ENCODE results near the gene ZNF236. TPM values are rescaled to one million over a fixed set of nuclear protein-coding genes. Genes with fewer than 3 reads are reported as not detected.

Gene ZNF236
- polyA plus RNA-seq, 6 donors from 2014 or later, result 6.1 to 14.8 (median 7.7) TPM

DNA sequence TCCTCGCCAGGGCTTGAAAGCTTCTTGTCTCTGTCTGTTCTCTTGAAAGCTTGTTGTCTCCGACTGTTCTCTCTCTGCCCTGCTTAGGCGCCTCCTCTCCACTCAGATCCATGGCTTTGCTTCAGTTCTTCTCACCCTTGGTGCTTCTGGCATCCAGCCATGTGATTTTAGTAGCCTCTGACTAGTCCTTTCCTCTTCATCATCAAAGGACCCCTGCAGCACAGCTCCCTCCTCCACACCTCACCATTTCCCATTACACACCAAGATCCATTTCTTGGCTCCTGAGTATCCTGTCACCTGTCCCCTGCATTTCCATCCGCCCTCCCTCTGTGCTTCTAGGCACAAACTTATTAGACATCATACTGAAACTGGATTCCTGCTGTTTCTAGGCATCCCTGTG is 59.4 kb downstream of the ZNF236 start:
- Mint-ChIP-seq H3K4me3 (no peak overlapping the region), H3K9me3 (no peaks in the 10 kb centered on the region), H3K36me3 (peaks cover 29 to 30% of the 10 kb centered on the region in 2 donors), H3K27ac (peak overlapping the region in 2 of 6 donors; percentile 9 to 60), H3K27me3 (no peaks in the 10 kb centered on the region), H3K4me1 (no peaks in the 10 kb centered on the region)
- DNase-seq, result no peak
- no peak for ATAC-seq (ENCODE audit: low read depth in 2 of 2)

- H3K36me3 Mint-ChIP-seq, result peaks cover 30% of the 10 kb centered on the region in 2 donors
- no peaks in the 10 kb centered on the region for H3K27me3 Mint-ChIP-seq
- no peaks in the 10 kb centered on the region for H3K4me1 Mint-ChIP-seq
- H3K9me3 Mint-ChIP-seq, result no peaks in the 10 kb centered on the region
- H3K27ac Mint-ChIP-seq, result peak overlapping the region in 1 of 6 donors; percentile 28
- ATAC-seq (ENCODE audit: low read depth in 2 of 2), result no peak
- H3K4me3 Mint-ChIP-seq, result no peak overlapping the region
- no peak for DNase-seq
Measured at GRCh38 chr18:76882146-76882545, 59.8 kb downstream of the ZNF236 start.

DNA sequence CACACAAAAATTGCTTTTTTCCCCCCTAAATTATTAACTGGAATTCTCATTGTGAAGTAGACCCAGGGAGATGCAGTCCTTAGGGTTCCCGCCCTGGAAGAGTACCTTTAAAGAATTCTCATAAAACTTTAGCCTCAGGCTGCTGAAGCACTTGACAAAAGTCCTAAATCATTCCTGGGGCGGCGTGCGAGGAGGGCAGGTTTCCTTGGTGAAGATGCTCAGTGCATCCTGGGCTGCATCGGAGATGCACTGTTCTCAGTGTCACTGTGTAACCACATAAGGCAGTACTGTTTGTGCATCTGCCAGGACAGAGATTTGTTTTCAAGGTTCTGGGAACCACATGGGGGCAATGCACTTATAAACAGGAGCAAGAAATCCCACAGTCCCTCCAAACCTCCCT is 62.6 kb downstream of the ZNF236 start:
- no peak overlapping the region for H3K27ac Mint-ChIP-seq
- H3K4me1 Mint-ChIP-seq, result no peaks in the 10 kb centered on the region
- DNase-seq (no peak), ATAC-seq (ENCODE audit: low read depth in 2 of 2) (no peak)
- H3K27me3 Mint-ChIP-seq, result no peaks in the 10 kb centered on the region
- peaks cover 0 to 2% (median 0%) of the 10 kb centered on the region in 7 donors for H3K9me3 Mint-ChIP-seq
- peaks cover 44 to 45% of the 10 kb centered on the region in 2 donors for H3K36me3 Mint-ChIP-seq
- H3K4me3 Mint-ChIP-seq, result no peak overlapping the region

DNA sequence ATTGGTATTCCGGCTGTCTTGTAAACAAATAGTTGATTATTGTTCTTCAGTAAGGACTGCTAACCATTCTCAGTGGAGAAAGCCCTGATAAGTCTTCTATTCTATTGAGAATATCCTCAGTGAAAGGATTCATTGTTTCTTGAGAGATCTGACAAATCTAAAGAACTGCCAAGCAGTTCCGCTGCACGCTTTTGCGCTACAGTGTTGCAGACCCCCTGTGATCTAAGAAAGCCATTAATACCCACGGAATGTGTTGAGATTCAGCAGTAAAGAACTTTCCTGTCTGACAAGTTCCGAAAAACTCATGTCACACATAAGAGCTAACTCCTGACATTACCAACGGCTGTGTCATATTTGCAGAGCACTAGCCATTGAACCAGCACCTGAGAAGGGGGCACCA is 63.8 kb downstream of the ZNF236 start:
- Mint-ChIP-seq H3K4me3 (no peak overlapping the region), H3K27ac (no peak overlapping the region), H3K36me3 (peaks cover 44 to 56% of the 10 kb centered on the region in 2 donors), H3K27me3 (no peaks in the 10 kb centered on the region), H3K9me3 (peaks cover 0 to 2% (median 0%) of the 10 kb centered on the region in 7 donors), H3K4me1 (no peaks in the 10 kb centered on the region)
- DNase-seq, result no peak
- no peak for ATAC-seq (ENCODE audit: low read depth in 2 of 2)

DNA sequence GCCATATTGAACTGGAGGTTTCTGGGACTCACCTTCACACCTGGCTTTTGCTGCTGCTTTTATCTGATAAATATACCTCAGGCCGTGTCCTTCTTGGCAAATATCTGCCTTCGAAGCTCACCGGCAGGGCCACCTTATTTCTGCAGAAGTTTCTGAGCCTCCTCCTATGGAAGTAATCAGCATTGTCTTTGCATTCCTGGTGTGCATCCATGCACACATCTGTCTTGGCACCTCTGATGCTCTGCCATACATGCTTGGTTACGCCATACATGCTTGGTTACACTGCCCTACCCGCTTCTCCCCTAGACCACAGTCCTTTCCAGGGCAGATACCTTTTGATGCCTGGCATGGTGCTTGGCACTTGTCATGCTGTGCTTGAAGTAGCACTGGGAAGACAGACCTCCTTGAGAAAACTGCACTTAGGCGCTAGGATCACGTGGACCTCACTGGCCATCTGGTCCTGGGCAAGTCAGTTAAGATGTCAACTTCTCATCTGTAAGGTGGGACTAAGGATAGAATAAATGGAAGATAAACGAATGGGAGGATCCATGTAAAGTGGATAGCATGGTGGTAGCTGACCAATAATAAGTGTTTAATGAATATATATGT is 66.8 kb downstream of the ZNF236 start:
- no peak for DNase-seq
- Mint-ChIP-seq H3K36me3 (peaks cover 25 to 45% of the 10 kb centered on the region in 2 donors), H3K9me3 (peaks cover 0 to 2% (median 0%) of the 10 kb centered on the region in 7 donors), H3K4me1 (no peaks in the 10 kb centered on the region), H3K27me3 (no peaks in the 10 kb centered on the region), H3K4me3 (no peak overlapping the region), H3K27ac (no peak overlapping the region)
- no peak for ATAC-seq (ENCODE audit: low read depth in 2 of 2)

- ATAC-seq (ENCODE audit: low read depth in 2 of 2), result no peak
- no peaks in the 10 kb centered on the region for H3K27me3 Mint-ChIP-seq
- H3K4me3 Mint-ChIP-seq, result no peak overlapping the region
- H3K9me3 Mint-ChIP-seq, result peaks cover 0 to 2% (median 0%) of the 10 kb centered on the region in 7 donors
- peaks cover 13 to 30% of the 10 kb centered on the region in 2 donors for H3K36me3 Mint-ChIP-seq
- DNase-seq, result no peak
- no peaks in the 10 kb centered on the region for H3K4me1 Mint-ChIP-seq
- H3K27ac Mint-ChIP-seq, result no peak overlapping the region
Measured at GRCh38 chr18:76892832-76893231, 70.5 kb downstream of the ZNF236 start.

GRCh38 chr18:76894566-76895346 is 72.4 kb downstream of the ZNF236 start:
- H3K27me3 Mint-ChIP-seq, result no peaks in the 10 kb centered on the region
- H3K9me3 Mint-ChIP-seq, result peaks cover 0 to 2% (median 0%) of the 10 kb centered on the region in 7 donors
- DNase-seq (no peak), ATAC-seq (ENCODE audit: low read depth in 2 of 2) (no peak)
- H3K4me1 Mint-ChIP-seq, result no peaks in the 10 kb centered on the region
- H3K27ac Mint-ChIP-seq, result no peak overlapping the region
- peaks cover 21 to 39% of the 10 kb centered on the region in 2 donors for H3K36me3 Mint-ChIP-seq
- H3K4me3 Mint-ChIP-seq, result no peak overlapping the region

DNA sequence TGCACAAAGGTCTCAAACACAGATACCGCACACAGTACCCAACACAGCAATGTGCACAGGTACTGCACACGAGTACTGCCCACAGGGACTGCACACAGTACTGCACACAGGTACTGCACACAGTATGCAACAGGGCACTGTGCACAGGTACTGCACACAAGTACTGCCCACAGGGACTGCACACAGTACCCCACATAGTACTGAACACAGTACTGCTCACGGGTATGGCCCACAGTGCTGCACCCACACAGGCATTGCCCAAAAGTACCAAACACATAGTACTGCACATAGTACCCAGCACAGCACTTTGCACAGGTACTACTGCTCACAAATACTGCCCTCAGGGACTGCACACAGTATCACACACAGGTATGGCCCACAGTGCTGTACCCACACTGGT is 73.1 kb downstream of the ZNF236 start:
- DNase-seq (no peak), ATAC-seq (ENCODE audit: low read depth in 2 of 2) (no peak)
- Mint-ChIP-seq H3K4me3 (no peak overlapping the region), H3K4me1 (no peaks in the 10 kb centered on the region), H3K36me3 (peaks cover 23 to 35% of the 10 kb centered on the region in 2 donors), H3K9me3 (peaks cover 0 to 2% (median 0%) of the 10 kb centered on the region in 7 donors), H3K27ac (no peak overlapping the region), H3K27me3 (no peaks in the 10 kb centered on the region)

DNA sequence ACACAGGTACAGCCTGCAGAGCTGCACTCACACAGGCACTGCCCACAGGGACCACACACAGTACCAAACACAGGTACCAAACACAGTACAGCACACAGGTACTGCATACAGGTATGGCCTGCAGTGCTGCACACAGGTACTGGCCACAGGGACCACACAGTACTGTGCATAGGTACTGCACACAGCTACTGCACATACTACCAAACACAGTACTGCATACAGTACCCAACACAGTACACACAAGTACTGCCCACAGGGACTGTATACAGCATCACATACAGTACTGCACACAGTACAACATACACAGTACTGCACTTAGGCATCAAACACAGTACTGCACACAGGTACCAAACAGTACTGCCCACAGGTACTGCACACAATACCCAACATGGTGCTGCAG is 74.3 kb downstream of the ZNF236 start:
- Mint-ChIP-seq H3K4me1 (no peaks in the 10 kb centered on the region), H3K27me3 (no peaks in the 10 kb centered on the region), H3K4me3 (no peak overlapping the region), H3K27ac (no peak overlapping the region), H3K9me3 (peaks cover 0 to 2% (median 0%) of the 10 kb centered on the region in 7 donors), H3K36me3 (peaks cover 23 to 31% of the 10 kb centered on the region in 2 donors)
- ATAC-seq (ENCODE audit: low read depth in 2 of 2) (no peak), DNase-seq (no peak)

DNA sequence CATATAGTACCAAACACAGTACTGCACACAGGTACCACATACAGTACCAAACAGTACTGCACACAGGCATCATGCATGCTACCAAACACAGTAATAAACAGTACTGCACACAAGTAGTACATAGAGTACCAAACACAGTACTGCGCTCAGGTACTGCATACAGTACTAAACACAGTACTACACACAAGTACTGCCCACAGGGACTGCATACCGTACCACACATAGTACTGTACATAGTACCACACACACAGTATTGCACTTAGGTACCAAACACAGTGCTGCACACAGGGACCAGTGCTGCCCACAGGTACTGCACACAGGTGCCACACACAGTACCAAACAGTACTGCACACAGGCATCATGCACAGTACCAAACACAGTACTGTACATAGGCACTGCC is 74.9 kb downstream of the ZNF236 start:
- peaks cover 23 to 32% of the 10 kb centered on the region in 2 donors for H3K36me3 Mint-ChIP-seq
- no peaks in the 10 kb centered on the region for H3K27me3 Mint-ChIP-seq
- H3K4me3 Mint-ChIP-seq, result no peak overlapping the region
- H3K9me3 Mint-ChIP-seq, result peaks cover 0 to 2% (median 0%) of the 10 kb centered on the region in 7 donors
- peak overlapping the region in 1 of 6 donors; percentile 44 for H3K27ac Mint-ChIP-seq
- no peak for DNase-seq
- ATAC-seq (ENCODE audit: low read depth in 2 of 2), result no peak
- peaks cover 0 to 2% (median 0%) of the 10 kb centered on the region in 3 donors for H3K4me1 Mint-ChIP-seq

DNA sequence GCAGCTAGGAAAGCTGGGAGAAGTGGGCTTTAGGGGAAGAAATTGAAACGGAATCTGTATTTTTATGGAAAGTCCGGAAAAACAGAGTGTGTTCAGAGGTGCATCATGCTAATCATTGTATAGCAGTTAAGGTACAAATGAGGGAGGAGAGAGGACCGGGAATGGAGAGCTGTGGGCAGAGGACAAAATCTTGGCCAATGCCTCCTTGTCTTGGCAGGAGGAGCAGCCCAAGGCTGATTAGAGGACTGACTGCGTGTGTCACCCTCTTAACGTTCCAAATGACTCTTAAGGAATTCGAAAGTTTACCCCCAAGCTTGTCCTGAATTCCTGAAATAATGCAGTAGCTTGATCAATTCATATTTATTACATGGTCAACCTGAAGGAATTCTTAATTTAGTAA is 81.0 kb downstream of the ZNF236 start:
- peaks cover 0 to 3% (median 0%) of the 10 kb centered on the region in 3 donors for H3K4me1 Mint-ChIP-seq
- ATAC-seq (ENCODE audit: low read depth in 2 of 2) (no peak), DNase-seq (no peak)
- H3K4me3 Mint-ChIP-seq, result no peak overlapping the region
- peaks cover 0 to 2% (median 0%) of the 10 kb centered on the region in 7 donors for H3K9me3 Mint-ChIP-seq
- peaks cover 13 to 41% of the 10 kb centered on the region in 2 donors for H3K36me3 Mint-ChIP-seq
- H3K27me3 Mint-ChIP-seq, result no peaks in the 10 kb centered on the region
- H3K27ac Mint-ChIP-seq, result no peak overlapping the region

GRCh38 chr18:76905821-76906220 is 83.5 kb downstream of the ZNF236 start:
- Mint-ChIP-seq H3K36me3 (peaks cover 0 to 40% of the 10 kb centered on the region in 2 donors), H3K9me3 (no peaks in the 10 kb centered on the region), H3K4me3 (no peak overlapping the region), H3K27me3 (no peaks in the 10 kb centered on the region), H3K4me1 (peaks cover 0 to 3% (median 0%) of the 10 kb centered on the region in 3 donors), H3K27ac (peak overlapping the region in 1 of 6 donors; percentile 63)
- no peak for ATAC-seq (ENCODE audit: low read depth in 2 of 2)
- DNase-seq, result no peak

DNA sequence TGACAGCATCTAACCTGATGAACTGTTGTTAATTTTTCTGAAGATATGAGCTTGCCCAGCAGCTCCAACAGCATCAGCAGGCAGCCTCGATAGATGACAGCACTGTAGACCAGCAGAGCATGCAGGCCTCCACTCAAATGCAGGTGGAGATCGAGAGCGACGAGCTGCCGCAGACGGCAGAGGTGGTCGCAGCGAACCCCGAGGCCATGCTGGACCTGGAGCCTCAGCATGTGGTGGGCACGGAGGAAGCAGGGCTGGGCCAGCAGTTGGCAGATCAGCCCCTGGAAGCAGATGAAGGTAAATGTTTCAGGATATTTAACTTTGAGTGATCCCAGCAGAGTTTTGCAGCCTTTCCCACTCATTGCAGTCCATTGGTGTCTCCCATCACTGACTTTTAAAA is 85.9 kb downstream of the ZNF236 start:
- H3K9me3 Mint-ChIP-seq, result no peaks in the 10 kb centered on the region
- H3K36me3 Mint-ChIP-seq, result peaks cover 0 to 35% of the 10 kb centered on the region in 2 donors
- no peaks in the 10 kb centered on the region for H3K4me1 Mint-ChIP-seq
- no peak overlapping the region for H3K4me3 Mint-ChIP-seq
- H3K27me3 Mint-ChIP-seq, result no peaks in the 10 kb centered on the region
- ATAC-seq (ENCODE audit: low read depth in 2 of 2) (no peak), DNase-seq (no peak)
- H3K27ac Mint-ChIP-seq, result peak overlapping the region in 2 of 6 donors; percentile 3 to 91

- no peaks in the 10 kb centered on the region for H3K9me3 Mint-ChIP-seq
- no peak overlapping the region for H3K27ac Mint-ChIP-seq
- DNase-seq (no peak), ATAC-seq (ENCODE audit: low read depth in 2 of 2) (no peak)
- no peaks in the 10 kb centered on the region for H3K27me3 Mint-ChIP-seq
- peaks cover 0 to 39% of the 10 kb centered on the region in 2 donors for H3K36me3 Mint-ChIP-seq
- peaks cover 0 to 4% (median 0%) of the 10 kb centered on the region in 3 donors for H3K4me1 Mint-ChIP-seq
- H3K4me3 Mint-ChIP-seq, result no peak overlapping the region
Measured at GRCh38 chr18:76909439-76909838, 87.1 kb downstream of the ZNF236 start.

Data from naive B cell (primary cell).